ENCODE measurements around the gene CACNA1C.

The CACNA1C gene

GRCh38 chr12:2142068-2142467, 89.3 kb downstream of the CACNA1C start:
- DNase-seq, result no peak

- no peak for DNase-seq
Observed at GRCh38 chr12:2144951-2145350, 92.2 kb downstream of the CACNA1C start.

- no peak for DNase-seq
Observed at GRCh38 chr12:2145433-2145998, 92.7 kb downstream of the CACNA1C start.

GRCh38 chr12:2147335-2147734, 94.5 kb downstream of the CACNA1C start:
- DNase-seq, result no peak

GRCh38 chr12:2149091-2149490, 96.3 kb downstream of the CACNA1C start:
- no peak for DNase-seq

- DNase-seq, result no peak
Observed at GRCh38 chr12:2150833-2151232, 98.0 kb downstream of the CACNA1C start.

- DNase-seq, result no peak
Observed at GRCh38 chr12:2151391-2151790, 98.6 kb downstream of the CACNA1C start.

DNA sequence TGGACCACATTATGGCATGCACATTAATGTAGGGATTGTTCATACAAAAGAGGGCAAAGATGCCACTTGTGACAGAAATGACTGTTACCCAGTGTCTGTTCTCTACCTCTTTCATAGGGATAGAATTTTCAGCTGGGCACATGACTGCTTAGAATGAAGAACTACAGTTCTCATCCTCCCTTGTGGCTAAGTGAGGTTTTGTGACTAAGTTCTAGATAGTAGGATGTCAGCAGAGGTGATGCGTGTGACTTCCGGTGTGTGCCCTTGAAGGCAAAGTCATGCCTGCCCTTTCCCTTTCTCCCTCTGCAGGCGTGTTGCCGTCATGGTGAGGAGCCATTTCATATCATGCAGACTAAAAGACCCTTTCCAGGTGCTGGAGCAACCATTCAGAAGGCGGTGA, 99.3 kb downstream of the CACNA1C start:
- no peak for DNase-seq

GRCh38 chr12:2154050-2154449, 101.3 kb downstream of the CACNA1C start:
- DNase-seq, result no peak

GRCh38 chr12:2154521-2154920, 101.7 kb downstream of the CACNA1C start:
- no peak for DNase-seq

DNA sequence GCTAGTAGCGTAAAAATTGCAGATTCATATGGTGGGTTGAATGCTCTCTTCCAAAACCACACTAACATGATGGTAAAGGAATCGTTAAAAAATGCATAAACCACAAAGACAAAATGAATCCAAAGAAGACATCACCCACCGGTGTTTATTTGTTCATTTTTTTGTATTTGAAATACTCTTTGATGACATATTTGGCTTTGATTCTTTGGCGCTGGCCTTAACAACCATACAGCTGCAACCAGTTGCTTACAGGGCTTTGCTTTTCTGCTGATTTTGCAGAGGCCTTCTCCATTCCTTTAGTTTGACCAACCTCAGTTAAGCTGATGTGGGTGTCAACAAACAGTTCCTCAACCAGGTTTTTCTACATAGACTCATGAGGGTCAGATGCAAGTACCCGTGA, 103.5 kb downstream of the CACNA1C start:
- DNase-seq, result no peak

GRCh38 chr12:2160043-2160442, 107.3 kb downstream of the CACNA1C start:
- DNase-seq, result no peak

GRCh38 chr12:2161473-2161872, 108.7 kb downstream of the CACNA1C start:
- DNase-seq, result no peak

- no peak for DNase-seq
Observed at GRCh38 chr12:2163177-2163941, 110.6 kb downstream of the CACNA1C start.

- DNase-seq, result no peak
Observed at GRCh38 chr12:2165021-2165420, 112.2 kb downstream of the CACNA1C start.

GRCh38 chr12:2165927-2166326, 113.1 kb downstream of the CACNA1C start:
- DNase-seq, result no peak

DNA sequence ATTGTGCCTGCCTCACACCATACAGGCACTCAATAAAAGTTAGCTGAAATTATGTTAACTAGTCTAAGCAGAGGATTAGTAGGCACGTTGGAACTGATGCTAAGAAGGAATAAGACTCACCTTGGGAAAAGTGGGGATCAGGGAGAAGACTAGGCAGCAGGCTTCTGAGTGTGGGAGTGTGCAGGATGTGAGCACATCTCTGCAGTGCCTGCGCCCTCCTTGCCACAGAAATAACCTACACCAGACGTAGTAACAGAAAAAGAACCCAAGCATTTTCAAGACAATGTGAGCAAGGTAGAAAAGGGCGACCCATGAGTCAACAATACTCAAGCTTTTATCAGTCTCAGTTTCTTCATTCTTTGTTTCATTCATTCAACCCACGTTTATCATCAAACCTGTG, 113.9 kb downstream of the CACNA1C start:
- no peak for DNase-seq

DNA sequence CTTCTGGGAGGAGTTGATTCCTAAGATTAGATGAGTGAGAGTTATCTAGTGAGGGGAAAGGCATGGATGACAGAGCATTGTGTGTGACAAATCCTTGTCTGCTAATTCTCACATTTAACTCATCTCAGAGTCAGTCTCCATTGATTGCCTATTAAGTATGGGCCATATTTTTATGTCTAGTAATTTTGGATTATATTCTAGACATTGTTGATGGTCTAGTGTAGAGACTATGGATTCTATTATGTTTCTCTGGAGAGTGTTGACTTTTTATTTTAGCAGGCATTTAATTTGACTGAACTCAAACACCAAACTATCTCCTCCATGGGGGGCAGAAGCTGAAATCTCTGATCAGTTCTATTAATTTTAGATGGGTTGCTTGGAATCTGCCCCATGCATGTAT, 114.4 kb downstream of the CACNA1C start:
- DNase-seq, result no peak

GRCh38 chr12:2168808-2169207, 116.0 kb downstream of the CACNA1C start:
- no peak for DNase-seq

DNA sequence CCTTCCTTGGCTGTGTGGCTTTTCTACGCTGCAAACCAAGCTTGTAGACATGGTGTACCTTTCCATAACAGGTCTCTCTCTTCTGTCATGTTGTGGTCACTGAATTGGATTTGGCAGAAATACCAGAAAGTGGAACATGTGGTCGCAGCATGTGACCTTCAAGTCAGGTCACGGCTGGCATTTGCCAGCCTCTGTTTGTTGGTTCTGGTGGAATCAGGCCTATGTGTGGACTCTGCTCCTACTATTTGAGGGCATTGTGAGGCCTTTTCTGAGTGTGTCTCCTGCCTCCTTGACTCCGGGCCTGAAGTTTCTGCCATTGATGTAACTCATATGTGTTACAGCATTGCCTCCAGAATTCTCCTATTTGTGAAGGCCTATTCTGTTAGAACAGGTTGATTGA, 116.7 kb downstream of the CACNA1C start:
- no peak for DNase-seq

GRCh38 chr12:2169940-2170339, 117.2 kb downstream of the CACNA1C start:
- DNase-seq, result no peak

DNA sequence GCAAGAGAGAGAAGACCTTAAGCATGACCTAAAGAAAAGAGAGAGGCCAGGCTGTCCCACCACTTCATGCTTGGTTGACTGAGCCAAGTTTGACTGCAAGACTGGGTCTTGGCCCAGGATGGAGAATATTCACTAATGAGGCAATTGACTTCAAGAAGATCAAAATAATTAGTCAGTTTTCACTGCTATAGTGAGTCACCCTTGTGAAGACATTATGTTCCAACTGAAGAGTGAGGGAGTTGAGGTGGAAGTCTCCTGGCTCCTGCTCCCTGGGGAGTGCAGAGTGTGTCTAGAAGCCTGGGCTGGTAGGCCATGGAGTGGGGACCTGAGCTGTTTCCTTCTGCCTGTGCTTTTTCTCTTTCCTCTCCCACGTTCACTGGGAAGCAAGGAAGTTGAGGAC, 117.6 kb downstream of the CACNA1C start:
- no peak for DNase-seq

DNA sequence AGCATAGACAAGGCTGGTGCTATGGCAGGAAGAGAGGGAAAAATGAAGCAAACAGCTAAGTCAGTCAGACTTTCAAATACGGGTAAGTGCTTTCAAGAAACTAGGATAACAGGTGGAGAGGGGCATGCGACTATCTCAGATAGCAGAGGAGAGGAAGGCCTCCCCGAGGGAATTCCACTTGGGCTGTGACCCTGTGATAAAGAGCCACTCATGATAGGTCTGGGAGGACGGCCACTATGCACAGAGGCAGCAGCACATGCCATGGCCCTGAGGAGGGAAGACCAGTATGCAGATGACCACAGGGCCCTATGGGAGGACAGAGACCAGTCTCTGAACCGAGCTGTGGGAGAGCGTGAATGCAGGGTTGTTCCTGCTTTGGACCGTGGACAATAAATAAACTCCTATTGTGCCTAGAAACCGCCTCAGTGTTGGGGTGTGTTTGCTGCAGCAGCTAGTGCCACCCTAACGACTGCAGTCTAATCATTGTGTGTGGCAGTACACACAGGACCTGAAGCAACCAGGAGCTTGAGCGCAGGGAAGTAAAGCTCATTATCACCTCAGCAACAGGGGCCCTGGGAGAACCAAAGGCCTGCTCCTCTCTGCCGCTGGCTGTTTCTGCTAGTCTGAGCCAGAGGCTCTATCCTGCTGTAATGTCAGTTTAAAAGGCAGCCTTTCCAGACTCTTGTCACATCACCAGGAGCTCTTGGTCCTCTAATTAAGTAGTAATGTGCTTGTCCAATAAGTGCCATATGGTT, 119.1 kb downstream of the CACNA1C start:
- no peak for DNase-seq

All from stimulated activated CD4-positive, alpha-beta T cell treated with anti-CD3 and anti-CD28 coated beads, Interleukin-4, amount 100 ng/mL, for 1 hour (primary cell).